GM19193 (cell line): ENCODE results near the gene ZKSCAN1.
A peak's percentile ranks its signal among the peaks of the same experiment; 100 is the strongest.

Source experiments
- POLR2A ChIP-seq: IDR thresholded peaks from 4 replicates; pipeline ENCODE4 v1.6.1; 2011; ENCODE audit not compliant: insufficient read depth, insufficient read length; ENCODE audit errors: extremely low read depth

Gene ZKSCAN1

DNA sequence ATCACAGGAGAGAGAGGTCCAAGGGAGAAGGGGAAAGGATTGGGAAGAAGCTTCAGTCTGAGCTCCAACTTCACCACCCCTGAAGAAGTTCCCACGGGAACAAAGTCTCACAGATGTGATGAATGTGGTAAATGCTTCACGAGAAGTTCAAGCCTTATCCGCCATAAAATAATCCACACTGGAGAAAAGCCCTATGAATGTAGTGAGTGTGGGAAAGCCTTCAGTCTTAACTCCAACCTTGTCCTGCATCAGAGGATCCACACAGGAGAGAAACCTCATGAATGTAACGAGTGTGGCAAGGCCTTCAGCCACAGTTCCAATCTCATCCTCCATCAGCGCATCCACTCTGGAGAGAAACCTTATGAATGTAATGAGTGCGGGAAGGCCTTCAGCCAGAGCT is 18.1 kb downstream of the ZKSCAN1 start:
- no peak for TF ChIP-seq POLR2A

DNA sequence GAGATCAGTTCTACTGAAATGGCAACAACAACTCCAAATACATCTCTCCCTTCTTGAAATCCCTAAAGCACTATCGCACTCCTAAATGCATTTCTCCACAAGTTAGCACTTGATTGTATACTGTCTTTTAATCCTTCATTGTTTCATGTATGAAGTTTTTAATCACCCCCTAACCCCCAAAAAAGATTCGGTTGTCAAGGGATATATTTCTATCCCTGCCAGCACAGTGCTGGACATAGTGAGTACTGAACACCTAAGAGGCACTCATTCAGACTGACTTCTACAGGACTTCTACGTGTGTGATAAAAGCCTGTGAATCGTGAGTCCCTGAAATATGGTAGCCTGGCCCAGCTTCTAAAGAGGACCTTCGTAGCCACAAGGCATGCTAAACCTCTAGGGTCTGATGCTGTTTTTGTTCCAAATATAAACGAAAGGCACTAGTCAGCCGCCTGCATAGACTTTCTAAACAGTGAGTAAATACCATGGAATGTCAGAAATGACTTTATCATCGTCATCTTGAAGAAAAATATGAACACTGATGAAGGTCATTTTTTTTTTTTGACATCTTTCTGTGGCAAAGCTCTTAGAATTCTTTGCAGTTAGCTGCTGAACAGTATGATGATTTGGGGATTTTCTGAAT is 19.6 kb downstream of the ZKSCAN1 start:
- TF ChIP-seq POLR2A: no peak

DNA sequence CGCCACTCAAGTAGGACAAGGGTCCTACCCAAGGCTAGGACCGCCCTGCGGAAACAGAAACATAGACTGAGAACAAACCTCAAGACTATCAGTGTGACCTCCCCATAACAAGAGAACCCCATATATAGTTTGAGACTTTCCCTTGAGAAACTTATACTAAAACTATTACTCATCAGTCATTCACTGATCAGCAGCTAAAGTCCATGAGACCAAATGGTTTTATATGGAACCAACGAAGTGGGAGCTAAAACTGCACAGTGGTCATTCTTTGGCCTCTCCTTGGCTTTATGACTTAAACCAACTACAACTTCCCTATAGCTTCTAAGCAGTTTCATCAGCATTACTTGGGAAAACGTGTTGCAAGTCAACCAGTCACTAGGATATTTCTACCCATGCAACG is 20.5 kb downstream of the ZKSCAN1 start:
- TF ChIP-seq POLR2A: no peak

DNA sequence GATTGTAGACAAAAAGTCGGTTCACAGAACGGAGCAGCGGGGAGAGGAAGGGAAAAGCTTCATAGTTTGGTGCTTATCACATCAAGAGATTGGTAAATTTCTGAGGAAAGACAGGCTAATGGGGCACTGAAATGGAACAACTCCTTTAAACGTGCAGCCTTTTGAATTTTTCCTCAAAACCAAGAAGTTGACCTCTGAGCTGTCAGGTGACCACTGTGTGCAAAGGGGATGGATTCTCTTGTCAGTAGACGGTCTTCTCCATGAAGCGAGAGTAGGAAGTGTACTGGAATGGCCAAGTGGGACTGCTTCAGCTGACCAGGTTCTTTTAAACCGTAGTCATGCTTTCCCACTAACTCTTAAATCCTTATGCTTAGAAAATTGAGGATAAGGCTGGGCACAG is 22.9 kb downstream of the ZKSCAN1 start:
- TF ChIP-seq POLR2A: no peak

DNA sequence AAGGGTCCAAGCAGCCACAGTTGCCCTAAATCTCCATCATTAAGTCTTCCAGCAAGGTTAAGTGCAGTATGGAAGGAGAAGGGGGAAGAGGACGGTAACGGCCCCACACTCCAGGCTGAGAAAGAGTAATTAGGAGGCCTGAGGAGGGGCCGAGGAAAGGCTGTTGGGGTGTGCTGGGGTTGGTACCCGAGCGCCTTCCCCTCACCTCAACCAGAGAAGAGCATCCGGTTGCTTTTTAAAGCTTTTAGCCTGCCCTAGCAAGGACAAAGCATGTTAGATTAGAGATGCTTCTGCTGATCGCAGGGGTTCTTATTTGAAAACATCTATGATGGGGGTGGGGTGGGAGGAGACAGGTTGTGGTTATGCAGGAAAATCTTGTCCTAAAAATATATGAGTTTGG is 25.2 kb downstream of the ZKSCAN1 start:
- no peak for TF ChIP-seq POLR2A

DNA sequence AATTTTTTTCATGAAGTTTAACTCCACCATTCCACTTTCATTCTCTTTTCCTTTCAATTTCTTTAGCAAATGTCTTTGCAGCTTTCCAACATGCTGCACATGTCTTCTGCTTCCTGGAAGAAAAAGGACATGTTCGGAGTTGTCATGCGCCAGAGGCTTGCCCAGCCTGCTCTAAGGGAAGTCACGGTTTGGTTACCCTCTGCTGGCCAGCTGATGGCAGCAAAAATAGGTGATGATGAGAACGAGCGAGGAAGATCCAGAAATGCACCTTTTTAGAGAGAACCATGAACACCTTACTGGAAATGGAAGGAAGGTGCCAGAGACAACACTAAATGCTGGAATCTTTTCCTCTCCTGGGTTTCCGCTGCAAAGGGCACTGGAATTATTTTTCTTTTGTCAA is 29.3 kb downstream of the ZKSCAN1 start:
- no peak for TF ChIP-seq POLR2A

DNA sequence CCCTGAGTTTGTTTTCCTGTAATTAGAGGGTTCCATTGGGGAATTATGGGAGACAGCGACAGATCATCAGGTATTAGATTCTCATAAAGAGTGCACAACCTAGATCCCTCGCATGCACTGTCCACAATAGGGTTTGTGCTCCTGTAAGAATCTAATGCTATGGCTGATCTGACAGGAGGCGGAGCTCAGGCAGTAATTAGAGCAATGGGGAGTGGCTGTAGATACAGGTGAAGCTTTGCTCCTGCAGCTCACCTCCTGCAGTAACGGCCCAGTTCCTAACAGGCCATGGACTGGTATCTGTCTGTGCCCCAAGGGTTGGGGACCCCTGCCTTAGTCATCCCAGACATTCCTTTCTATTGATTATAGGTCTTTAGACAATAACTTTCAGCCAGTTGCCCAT is 33.3 kb downstream of the ZKSCAN1 start:
- no peak for TF ChIP-seq POLR2A

DNA sequence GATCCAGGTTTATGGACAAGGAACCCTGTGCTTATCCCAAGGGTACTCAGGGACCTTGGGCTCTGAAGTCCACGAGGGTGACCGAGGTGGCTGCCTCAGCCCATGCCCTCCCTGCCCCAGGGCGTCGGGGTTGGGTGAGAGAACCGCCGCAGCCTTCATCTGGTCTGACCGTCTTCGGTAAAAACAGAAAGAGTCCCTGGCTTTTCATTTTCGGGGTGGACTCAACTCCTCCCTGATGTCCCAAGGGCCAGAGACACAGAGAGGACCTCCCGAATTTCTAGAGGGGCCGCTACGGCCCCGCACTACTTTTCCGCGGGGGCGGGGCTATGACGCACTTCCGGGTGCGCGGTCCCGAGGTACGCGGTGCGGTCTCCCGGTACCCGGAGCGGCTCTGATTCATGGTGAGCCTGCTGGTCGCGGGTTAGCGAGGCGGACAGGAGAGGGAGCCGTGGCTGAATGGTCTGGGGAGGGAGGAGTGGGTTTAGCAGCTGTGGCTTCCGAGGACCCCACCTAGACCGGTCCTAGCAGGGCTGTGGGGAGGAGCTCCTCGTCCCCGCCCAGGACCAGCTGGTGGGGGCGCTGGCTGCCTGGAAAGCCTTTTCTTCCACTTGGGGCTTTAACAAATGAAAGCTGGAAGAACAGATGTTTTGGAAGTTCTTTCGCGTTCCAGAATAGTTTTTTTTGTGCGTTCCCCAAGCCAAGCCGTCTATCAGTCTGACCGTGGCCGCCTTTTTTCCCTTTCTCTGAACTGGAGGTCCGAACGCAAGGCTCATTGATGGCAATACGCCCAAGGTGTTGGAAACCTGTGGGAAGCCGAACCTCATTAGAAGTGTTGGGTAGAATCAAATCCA is 34.3 kb downstream of the ZKSCAN1 start, which contains the start of gene ZSCAN21:
TSS of gene ZSCAN21 (plus strand) at position 334 of the 851 bp plus-strand sequence. CDS start 7,233 bp downstream, outside the sequence.
- TF ChIP-seq POLR2A: peak; percentile 95

DNA sequence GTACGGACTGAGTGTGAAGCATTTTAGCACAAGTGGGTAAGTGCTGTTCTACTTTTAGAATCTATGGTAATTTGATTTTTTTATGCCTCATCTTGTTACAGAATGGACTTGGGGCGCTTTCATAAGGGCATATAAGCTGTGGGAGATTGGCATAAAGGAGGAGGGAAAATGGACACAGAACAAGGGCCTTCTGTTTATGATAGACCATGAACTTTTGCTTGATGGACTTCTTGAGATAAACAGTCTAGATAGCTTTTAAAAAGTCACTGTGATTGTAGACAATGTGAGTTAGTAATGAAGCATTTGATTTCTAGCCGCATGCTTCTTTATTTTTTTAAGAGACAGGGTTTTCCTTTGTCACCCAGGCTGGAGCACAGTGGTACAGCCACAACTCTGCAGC is 36.2 kb downstream of the ZKSCAN1 start:
- TF ChIP-seq POLR2A: no peak

DNA sequence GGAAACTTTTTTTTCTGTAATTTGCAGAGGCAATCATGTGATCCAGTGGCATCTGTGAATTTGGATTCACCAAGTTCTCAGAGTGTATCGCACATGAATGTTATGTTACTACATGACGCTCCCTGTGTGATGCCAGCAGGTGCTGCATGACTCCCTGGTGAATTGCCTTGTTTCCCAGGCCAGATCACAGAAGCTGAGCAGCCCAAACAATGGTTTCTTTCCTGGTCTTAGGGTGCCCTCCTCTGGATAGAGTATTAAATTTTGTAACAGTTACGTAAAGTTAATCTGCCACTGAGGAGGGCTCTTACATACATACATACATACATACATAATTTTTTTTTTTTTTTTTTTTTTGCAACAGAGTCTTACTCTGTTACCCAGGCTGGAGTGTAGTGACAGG is 37.8 kb downstream of the ZKSCAN1 start:
- TF ChIP-seq POLR2A: no peak

DNA sequence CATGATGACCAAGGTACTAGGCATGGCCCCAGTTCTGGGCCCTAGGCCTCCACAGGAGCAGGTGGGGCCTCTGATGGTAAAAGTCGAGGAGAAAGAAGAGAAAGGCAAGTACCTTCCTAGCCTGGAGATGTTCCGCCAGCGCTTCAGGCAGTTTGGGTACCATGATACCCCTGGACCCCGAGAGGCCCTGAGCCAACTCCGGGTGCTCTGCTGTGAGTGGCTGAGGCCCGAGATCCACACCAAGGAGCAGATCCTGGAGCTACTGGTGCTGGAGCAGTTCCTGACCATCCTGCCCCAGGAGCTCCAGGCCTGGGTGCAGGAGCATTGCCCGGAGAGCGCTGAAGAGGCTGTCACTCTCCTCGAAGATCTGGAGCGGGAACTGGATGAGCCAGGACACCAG is 41.6 kb downstream of the ZKSCAN1 start:
- no peak for TF ChIP-seq POLR2A

DNA sequence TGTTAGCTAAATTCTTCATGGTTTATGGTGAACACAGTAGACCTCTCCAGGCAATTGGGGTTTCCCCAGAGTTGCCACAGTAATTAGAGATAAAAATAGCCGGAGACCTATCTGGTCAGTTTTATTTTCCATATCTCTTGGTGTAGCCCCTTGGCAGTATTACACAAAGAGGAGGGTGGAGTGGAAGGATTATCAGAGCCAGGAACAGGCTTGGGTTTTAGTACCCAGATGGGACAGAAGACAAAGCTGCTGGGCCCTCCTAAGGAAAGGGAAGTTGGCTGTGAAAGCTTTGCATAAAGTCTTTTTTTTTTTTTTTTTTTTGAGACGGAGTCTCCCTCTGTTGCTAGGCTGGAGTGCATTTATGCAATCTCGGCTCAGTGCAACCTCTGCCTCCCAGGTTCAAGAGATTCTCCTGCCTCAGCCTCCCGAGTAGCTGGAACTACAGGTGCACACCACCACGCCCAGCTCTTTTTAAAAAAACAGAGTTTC is 43.9 kb downstream of the ZKSCAN1 start:
- no peak for TF ChIP-seq POLR2A

DNA sequence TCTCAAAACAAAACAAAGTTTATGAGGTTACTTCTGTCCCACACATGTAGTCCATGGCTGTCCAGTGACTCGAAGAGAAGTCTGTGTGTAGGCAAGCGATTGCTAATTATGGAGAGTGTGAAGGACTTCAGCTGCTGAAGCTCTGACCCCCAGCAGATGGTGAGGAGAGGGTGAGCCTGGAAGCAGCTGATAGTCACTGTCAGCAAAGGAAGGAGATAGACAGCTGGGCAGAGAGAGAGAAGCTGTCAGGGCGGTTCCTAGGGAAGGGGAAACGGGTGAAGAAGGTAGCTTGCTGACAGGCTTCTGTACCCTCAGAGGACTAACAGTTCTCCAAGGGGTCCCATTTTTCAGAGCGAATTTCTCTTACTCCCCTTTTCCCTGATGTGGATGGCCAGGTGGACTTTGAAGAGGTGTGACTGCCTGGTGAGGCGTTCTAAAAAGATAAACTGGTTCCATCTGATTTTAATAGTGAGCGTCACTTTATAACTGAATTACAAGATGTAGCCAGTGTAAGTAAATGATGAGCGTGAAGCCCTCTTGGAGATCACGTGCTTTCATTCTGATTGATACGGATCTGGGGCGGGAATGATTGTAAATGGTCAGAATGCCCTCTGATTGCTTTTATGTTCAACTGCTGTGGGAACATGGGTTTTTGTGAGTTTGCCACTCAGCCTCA is 46.3 kb downstream of the ZKSCAN1 start:
- TF ChIP-seq POLR2A: no peak

DNA sequence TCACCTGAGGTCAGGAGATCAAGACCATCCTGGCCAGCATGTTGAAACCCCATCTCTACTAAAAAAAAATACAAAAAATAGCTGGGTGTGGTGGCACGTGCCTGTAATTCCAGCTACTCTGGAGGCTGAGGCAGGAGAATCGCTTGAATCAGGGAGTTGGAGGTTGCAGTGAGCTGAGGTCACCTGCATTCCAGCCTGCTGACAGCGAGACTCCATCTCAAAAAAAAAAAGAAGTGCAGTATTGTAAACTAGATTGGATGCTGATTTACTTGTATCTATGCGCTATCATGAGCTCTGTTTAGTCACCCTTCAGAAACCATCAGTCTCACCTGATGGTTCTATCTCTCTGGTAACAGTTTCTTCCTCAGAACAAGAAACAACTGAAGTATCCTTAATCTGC is 48.0 kb downstream of the ZKSCAN1 start:
- TF ChIP-seq POLR2A: no peak

DNA sequence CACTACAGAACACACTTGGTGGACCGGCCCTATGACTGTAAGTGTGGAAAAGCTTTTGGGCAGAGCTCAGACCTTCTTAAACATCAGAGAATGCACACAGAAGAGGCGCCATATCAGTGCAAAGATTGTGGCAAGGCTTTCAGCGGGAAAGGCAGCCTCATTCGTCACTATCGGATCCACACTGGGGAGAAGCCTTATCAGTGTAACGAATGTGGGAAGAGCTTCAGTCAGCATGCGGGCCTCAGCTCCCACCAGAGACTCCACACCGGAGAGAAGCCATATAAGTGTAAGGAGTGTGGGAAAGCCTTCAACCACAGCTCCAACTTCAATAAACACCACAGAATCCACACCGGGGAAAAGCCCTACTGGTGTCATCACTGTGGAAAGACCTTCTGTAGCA is 48.8 kb downstream of the ZKSCAN1 start:
- TF ChIP-seq POLR2A: no peak
